ENCODE measurements around the gene SYT2.

DNA sequence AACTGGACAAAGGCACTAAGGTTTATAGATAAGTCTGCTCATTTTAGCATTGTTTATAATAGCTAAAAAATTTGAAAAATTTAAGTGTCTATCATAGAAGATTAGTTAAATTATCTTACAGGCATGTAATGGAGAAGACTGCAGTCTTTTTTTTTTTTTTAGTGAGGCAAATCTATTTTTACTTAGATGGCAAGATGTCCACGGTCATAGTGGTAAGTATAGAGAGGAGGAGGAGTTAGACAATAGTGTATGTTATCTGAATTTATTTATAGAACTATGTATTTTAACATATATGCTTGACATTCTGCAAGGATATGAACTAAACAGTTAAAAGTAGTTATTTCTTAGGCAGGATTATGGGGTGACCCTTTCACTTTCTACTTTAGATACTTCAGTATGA lies 149.0 kb downstream of the SYT2 start:
- TF ChIP-seq NR1H2 (CRISPR knock-in tag; IDR thresholded peaks at IDR 0.05) (no peak), ELF4 (CRISPR knock-in tag; IDR thresholded peaks at IDR 0.05; ENCODE audit: low read depth) (no peak), TEAD4 (CRISPR knock-in tag; IDR thresholded peaks at IDR 0.05) (no peak), ATF6 (CRISPR knock-in tag; IDR thresholded peaks at IDR 0.05) (no peak), TCF7 (CRISPR knock-in tag; IDR thresholded peaks at IDR 0.05; ENCODE audit: low read depth) (no peak)
- TF ChIP-seq, protein P1, sequence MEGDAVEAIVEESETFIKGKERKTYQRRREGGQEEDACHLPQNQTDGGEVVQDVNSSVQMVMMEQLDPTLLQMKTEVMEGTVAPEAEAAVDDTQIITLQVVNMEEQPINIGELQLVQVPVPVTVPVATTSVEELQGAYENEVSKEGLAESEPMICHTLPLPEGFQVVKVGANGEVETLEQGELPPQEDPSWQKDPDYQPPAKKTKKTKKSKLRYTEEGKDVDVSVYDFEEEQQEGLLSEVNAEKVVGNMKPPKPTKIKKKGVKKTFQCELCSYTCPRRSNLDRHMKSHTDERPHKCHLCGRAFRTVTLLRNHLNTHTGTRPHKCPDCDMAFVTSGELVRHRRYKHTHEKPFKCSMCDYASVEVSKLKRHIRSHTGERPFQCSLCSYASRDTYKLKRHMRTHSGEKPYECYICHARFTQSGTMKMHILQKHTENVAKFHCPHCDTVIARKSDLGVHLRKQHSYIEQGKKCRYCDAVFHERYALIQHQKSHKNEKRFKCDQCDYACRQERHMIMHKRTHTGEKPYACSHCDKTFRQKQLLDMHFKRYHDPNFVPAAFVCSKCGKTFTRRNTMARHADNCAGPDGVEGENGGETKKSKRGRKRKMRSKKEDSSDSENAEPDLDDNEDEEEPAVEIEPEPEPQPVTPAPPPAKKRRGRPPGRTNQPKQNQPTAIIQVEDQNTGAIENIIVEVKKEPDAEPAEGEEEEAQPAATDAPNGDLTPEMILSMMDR (IDR thresholded peaks at IDR 0.05) = no peak
- TF ChIP-seq, protein P2, sequence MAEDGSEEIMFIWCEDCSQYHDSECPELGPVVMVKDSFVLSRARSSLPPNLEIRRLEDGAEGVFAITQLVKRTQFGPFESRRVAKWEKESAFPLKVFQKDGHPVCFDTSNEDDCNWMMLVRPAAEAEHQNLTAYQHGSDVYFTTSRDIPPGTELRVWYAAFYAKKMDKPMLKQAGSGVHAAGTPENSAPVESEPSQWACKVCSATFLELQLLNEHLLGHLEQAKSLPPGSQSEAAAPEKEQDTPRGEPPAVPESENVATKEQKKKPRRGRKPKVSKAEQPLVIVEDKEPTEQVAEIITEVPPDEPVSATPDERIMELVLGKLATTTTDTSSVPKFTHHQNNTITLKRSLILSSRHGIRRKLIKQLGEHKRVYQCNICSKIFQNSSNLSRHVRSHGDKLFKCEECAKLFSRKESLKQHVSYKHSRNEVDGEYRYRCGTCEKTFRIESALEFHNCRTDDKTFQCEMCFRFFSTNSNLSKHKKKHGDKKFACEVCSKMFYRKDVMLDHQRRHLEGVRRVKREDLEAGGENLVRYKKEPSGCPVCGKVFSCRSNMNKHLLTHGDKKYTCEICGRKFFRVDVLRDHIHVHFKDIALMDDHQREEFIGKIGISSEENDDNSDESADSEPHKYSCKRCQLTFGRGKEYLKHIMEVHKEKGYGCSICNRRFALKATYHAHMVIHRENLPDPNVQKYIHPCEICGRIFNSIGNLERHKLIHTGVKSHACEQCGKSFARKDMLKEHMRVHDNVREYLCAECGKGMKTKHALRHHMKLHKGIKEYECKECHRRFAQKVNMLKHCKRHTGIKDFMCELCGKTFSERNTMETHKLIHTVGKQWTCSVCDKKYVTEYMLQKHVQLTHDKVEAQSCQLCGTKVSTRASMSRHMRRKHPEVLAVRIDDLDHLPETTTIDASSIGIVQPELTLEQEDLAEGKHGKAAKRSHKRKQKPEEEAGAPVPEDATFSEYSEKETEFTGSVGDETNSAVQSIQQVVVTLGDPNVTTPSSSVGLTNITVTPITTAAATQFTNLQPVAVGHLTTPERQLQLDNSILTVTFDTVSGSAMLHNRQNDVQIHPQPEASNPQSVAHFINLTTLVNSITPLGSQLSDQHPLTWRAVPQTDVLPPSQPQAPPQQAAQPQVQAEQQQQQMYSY (CRISPR knock-in tag; IDR thresholded peaks at IDR 0.05) = no peak
- TF ChIP-seq, protein P3, sequence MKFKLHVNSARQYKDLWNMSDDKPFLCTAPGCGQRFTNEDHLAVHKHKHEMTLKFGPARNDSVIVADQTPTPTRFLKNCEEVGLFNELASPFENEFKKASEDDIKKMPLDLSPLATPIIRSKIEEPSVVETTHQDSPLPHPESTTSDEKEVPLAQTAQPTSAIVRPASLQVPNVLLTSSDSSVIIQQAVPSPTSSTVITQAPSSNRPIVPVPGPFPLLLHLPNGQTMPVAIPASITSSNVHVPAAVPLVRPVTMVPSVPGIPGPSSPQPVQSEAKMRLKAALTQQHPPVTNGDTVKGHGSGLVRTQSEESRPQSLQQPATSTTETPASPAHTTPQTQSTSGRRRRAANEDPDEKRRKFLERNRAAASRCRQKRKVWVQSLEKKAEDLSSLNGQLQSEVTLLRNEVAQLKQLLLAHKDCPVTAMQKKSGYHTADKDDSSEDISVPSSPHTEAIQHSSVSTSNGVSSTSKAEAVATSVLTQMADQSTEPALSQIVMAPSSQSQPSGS (CRISPR knock-in tag; IDR thresholded peaks at IDR 0.05; ENCODE audit: borderline replicate concordance, low read depth) = no peak
- TF ChIP-seq, protein P4, sequence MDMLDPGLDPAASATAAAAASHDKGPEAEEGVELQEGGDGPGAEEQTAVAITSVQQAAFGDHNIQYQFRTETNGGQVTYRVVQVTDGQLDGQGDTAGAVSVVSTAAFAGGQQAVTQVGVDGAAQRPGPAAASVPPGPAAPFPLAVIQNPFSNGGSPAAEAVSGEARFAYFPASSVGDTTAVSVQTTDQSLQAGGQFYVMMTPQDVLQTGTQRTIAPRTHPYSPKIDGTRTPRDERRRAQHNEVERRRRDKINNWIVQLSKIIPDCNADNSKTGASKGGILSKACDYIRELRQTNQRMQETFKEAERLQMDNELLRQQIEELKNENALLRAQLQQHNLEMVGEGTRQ (CRISPR knock-in tag; IDR thresholded peaks at IDR 0.05) = no peak

All from WTC11 (cell line).